ENCODE data around the gene TOP2B. TPM values are rescaled to one million over a fixed set of nuclear protein-coding genes. Genes with fewer than 3 reads are reported as not detected.

The TOP2B gene
- total and polyA plus RNA-seq, 9 of the 15 experiments (the other 6 are each of a cell fraction or from before 2014, with no cell fraction given): 45.3 to 186 (median 134) TPM

GRCh38 chr3:25661694-25662437 lies 2.8 kb downstream of the TOP2B start:
- CTCF ChIA-PET (ENCODE audit: low intra/inter-chr PET ratio): no interaction called here

More at GRCh38 chr3:25661694-25662437, 2.8 kb downstream of the TOP2B start:
- H3K79me2 ChIP-seq (ENCODE audit: control insufficient read depth, insufficient read depth, low read length): peaks cover 76% of the 10 kb centered on the region
- DNase-seq (ENCODE audit: extremely low read depth in 1 of 4, low spot score in 3 of 4): no peak
- H3K27ac ChIP-seq (ENCODE audit: extremely low read depth, low read depth, low read length): no peak overlapping the region
- H3K9me3 ChIP-seq (replicated peaks; ENCODE audit: control insufficient read depth, insufficient read depth, low read depth, low read length): no peaks in the 10 kb centered on the region
- in situ Hi-C loops (cut with MboI) (no loop called here), intact Hi-C loops (cut with micrococcal nuclease) (loop anchor here (2.0 kb wide), 1 partner anchor 121 kb away; the partner anchor contains the start of gene NGLY1)
- H3K4me2 ChIP-seq (ENCODE audit: insufficient read depth, low read length): peak overlapping the region; percentile 68
- H4K20me1 ChIP-seq (replicated peaks; ENCODE audit: control insufficient read depth, insufficient read depth, low read length): peaks cover 25% of the 10 kb centered on the region; the same call in 1 of the 2 replicates
- peak overlapping the region; percentile 75; the same call in 1 of the 2 replicates for H3K4me3 ChIP-seq
- no peaks in the 10 kb centered on the region for H3K27me3 ChIP-seq (ENCODE audit: control insufficient read depth in 2 of 2, insufficient read depth in 2 of 2, low read length in 2 of 2)
- H3K9me1 ChIP-seq (ENCODE audit: control insufficient read depth, insufficient read depth, low read length): no peaks in the 10 kb centered on the region
- POLR2A ChIA-PET: interaction anchor here (1.0 to 3.1 kb wide), 4 partner anchors 8 to 128 kb away, joined by 3 to 11 read pairs (median 4); partner anchors contain the start of gene OXSM
- no peak for TF ChIP-seq XRCC5 (IDR thresholded peaks at IDR 0.05; ENCODE audit: low read depth, low read length)
- TF ChIP-seq, protein P1, sequence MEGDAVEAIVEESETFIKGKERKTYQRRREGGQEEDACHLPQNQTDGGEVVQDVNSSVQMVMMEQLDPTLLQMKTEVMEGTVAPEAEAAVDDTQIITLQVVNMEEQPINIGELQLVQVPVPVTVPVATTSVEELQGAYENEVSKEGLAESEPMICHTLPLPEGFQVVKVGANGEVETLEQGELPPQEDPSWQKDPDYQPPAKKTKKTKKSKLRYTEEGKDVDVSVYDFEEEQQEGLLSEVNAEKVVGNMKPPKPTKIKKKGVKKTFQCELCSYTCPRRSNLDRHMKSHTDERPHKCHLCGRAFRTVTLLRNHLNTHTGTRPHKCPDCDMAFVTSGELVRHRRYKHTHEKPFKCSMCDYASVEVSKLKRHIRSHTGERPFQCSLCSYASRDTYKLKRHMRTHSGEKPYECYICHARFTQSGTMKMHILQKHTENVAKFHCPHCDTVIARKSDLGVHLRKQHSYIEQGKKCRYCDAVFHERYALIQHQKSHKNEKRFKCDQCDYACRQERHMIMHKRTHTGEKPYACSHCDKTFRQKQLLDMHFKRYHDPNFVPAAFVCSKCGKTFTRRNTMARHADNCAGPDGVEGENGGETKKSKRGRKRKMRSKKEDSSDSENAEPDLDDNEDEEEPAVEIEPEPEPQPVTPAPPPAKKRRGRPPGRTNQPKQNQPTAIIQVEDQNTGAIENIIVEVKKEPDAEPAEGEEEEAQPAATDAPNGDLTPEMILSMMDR (IDR thresholded peaks at IDR 0.05 in 2 of 3, conservative IDR thresholded peaks at IDR 0.05 in 1 of 3; ENCODE audit: insufficient read depth in 2 of 3, low read depth in 1 of 3, low read length in 3 of 3): peak in 1 of 3 experiments; percentile 9; a peak in 1 of 6 replicates
- TF ChIP-seq ATF1 (CRISPR knock-in tag; IDR thresholded peaks at IDR 0.05): no peak
- peak; percentile 28; the same call in 1 of the 2 replicates for TF ChIP-seq ATF1 (tag; IDR thresholded peaks at IDR 0.05)
- TF ChIP-seq NBN (IDR thresholded peaks at IDR 0.05; ENCODE audit: low read depth): no peak
- TF ChIP-seq CREM (IDR thresholded peaks at IDR 0.05; ENCODE audit: low read depth): peak; percentile 54
- H3K9ac ChIP-seq (ENCODE audit: insufficient read depth in 1 of 2, low read depth in 2 of 2, low read length in 2 of 2): peak overlapping the region in 1 of 2 experiments; percentile 67; a peak in 1 of 4 replicates
- peaks cover 9 to 20% of the 10 kb centered on the region in 2 experiments for H3K4me1 ChIP-seq (replicated peaks in 1 of 2; ENCODE audit: control insufficient read depth in 2 of 2, insufficient read depth in 2 of 2, low read length in 2 of 2)
- BruUV-seq (replicated peaks): no TSS peak
- WGBS (ENCODE audit: insufficient coverage, low coverage, missing lambda C conversion rate): 21% methylated on average over 4 of the region's 4 CpGs
- H2AFZ ChIP-seq (ENCODE audit: low read depth, low read length): no peak overlapping the region
- no peak for ATAC-seq
- no peak for FAIRE-seq
- H3K36me3 ChIP-seq (ENCODE audit: control insufficient read depth, insufficient read depth, low read length): peaks cover 4% of the 10 kb centered on the region; the same call in 2 of the 3 replicates
